ENCODE results near the gene CDC20.
A peak's percentile ranks its signal among the peaks of the same experiment; 100 is the strongest.

Gene CDC20

GRCh38 chr1:43358746-43359693 lies at the start of gene CDC20:
Gene CDC20 (plus strand): TSS chr1:43358981. CDS start chr1:43359216, 235 bp downstream.
- peak; percentile 99 for DNase-seq

- DNase-seq = no peak
Measured at GRCh38 chr1:43309405-43310025, 49.3 kb upstream of the CDC20 start.

- no peak for DNase-seq
Measured at GRCh38 chr1:43311521-43311920, 47.3 kb upstream of the CDC20 start.

GRCh38 chr1:43312212-43312623 lies 46.6 kb upstream of the CDC20 start:
- no peak for DNase-seq

GRCh38 chr1:43312663-43313515 lies 45.9 kb upstream of the CDC20 start:
- no peak for DNase-seq

GRCh38 chr1:43313771-43314170 lies 45.0 kb upstream of the CDC20 start:
- DNase-seq = no peak

- DNase-seq = no peak
Measured at GRCh38 chr1:43314233-43314632, 44.5 kb upstream of the CDC20 start.

GRCh38 chr1:43315481-43315880 lies 43.3 kb upstream of the CDC20 start:
- no peak for DNase-seq

GRCh38 chr1:43315963-43316737 lies 42.6 kb upstream of the CDC20 start:
- no peak for DNase-seq

GRCh38 chr1:43316738-43317520 lies 41.9 kb upstream of the CDC20 start:
- DNase-seq = no peak

GRCh38 chr1:43317817-43318471 lies 40.8 kb upstream of the CDC20 start:
- DNase-seq = no peak

- no peak for DNase-seq
Measured at GRCh38 chr1:43318831-43319230, 40.0 kb upstream of the CDC20 start.

- DNase-seq = no peak
Measured at GRCh38 chr1:43319288-43319687, 39.5 kb upstream of the CDC20 start.

- no peak for DNase-seq
Measured at GRCh38 chr1:43319766-43320165, 39.0 kb upstream of the CDC20 start.

- DNase-seq = no peak
Measured at GRCh38 chr1:43321331-43321891, 37.4 kb upstream of the CDC20 start.

- DNase-seq = no peak
Measured at GRCh38 chr1:43322506-43322905, 36.3 kb upstream of the CDC20 start.

GRCh38 chr1:43324810-43325209 lies 34.0 kb upstream of the CDC20 start:
- no peak for DNase-seq

- DNase-seq = no peak
Measured at GRCh38 chr1:43325381-43325780, 33.4 kb upstream of the CDC20 start.

- DNase-seq = no peak
Measured at GRCh38 chr1:43327549-43328292, 31.1 kb upstream of the CDC20 start.
